Glutamatergic neuron (in vitro differentiated cells): ENCODE data around the gene ESR2. TPM values are rescaled to one million over a fixed set of nuclear protein-coding genes. Genes with fewer than 3 reads are reported as not detected.

ENCODE experiments used
- DNase-seq: peaks from one replicate; pipeline ENCODE4 v3.0.0; 2022
- H3K27ac Mint-ChIP-seq: one replicate; pipeline ENCODE4 v1.8.0; 2020; ENCODE audit warnings: mild to moderate bottlenecking, mixed read lengths, inconsistent platforms; ENCODE audit not compliant: unreplicated experiment
- H3K27me3 Mint-ChIP-seq: one replicate; pipeline ENCODE4 v1.8.0; 2020; ENCODE audit warnings: mild to moderate bottlenecking, moderate library complexity, mixed read lengths, inconsistent platforms; ENCODE audit not compliant: unreplicated experiment
- H3K36me3 Mint-ChIP-seq: one replicate; pipeline ENCODE4 v1.8.0; 2020; ENCODE audit warnings: mild to moderate bottlenecking, mixed read lengths, inconsistent platforms; ENCODE audit not compliant: unreplicated experiment
- H3K4me1 Mint-ChIP-seq: one replicate; pipeline ENCODE4 v1.8.0; 2020; ENCODE audit warnings: mild to moderate bottlenecking, low read depth, mixed read lengths, inconsistent platforms; ENCODE audit not compliant: unreplicated experiment
- H3K4me3 Mint-ChIP-seq: one replicate; pipeline ENCODE4 v1.8.0; 2020; ENCODE audit warnings: mild to moderate bottlenecking, mixed read lengths, inconsistent platforms; ENCODE audit not compliant: unreplicated experiment
- H3K9me3 Mint-ChIP-seq: one replicate; pipeline ENCODE4 v1.8.0; 2020; ENCODE audit warnings: mild to moderate bottlenecking, moderate library complexity, mixed read lengths, inconsistent platforms; ENCODE audit not compliant: unreplicated experiment
- total RNA-seq: library from RNA; stranded (reverse); fragmentation: NEBNext Ultra II Directional; extraction: Animal tissue kit (Norgen Biotek cat#: 25700); gene quantifications from one replicate; pipeline ENCODE4 v1.2.1, GENCODE V29; 2021; ENCODE audit not compliant: unreplicated experiment
- TF ChIP-seq, protein P1 (sequence below): fragments of 200-600 bp; sonication (generic); IDR thresholded peaks from one replicate; pipeline ENCODE4 v1.5.0; 2021; ENCODE audit not compliant: partially characterized antibody, unreplicated experiment

The ESR2 gene
- total RNA-seq, 1 donor from 2014 or later: 0.66 TPM

DNA sequence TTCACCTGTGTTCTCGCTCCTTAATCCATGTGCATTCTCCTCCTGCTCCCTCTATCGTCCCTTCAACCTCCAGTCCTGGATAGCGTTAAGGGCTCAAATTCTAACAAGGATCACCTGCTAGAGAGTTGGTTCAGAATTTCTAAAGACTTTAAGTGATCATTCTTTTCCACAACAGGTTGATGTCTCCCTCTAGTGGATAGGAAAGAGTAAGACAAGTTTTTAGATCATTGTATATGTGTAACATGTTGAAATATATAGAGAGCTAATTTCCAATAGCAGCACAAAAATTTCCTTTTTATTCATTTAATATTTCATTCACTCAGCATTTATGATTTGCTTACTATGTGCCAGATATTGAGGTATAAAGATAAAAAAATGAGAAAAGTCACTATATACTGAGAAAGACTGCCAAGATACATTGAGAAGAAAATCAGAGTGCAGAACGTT is 9.3 kb upstream of the ESR2 start:
- TF ChIP-seq, protein P1, sequence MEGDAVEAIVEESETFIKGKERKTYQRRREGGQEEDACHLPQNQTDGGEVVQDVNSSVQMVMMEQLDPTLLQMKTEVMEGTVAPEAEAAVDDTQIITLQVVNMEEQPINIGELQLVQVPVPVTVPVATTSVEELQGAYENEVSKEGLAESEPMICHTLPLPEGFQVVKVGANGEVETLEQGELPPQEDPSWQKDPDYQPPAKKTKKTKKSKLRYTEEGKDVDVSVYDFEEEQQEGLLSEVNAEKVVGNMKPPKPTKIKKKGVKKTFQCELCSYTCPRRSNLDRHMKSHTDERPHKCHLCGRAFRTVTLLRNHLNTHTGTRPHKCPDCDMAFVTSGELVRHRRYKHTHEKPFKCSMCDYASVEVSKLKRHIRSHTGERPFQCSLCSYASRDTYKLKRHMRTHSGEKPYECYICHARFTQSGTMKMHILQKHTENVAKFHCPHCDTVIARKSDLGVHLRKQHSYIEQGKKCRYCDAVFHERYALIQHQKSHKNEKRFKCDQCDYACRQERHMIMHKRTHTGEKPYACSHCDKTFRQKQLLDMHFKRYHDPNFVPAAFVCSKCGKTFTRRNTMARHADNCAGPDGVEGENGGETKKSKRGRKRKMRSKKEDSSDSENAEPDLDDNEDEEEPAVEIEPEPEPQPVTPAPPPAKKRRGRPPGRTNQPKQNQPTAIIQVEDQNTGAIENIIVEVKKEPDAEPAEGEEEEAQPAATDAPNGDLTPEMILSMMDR: peak; percentile 84
- no peak for DNase-seq
- no peaks in the 10 kb centered on the region for H3K36me3 Mint-ChIP-seq

DNA sequence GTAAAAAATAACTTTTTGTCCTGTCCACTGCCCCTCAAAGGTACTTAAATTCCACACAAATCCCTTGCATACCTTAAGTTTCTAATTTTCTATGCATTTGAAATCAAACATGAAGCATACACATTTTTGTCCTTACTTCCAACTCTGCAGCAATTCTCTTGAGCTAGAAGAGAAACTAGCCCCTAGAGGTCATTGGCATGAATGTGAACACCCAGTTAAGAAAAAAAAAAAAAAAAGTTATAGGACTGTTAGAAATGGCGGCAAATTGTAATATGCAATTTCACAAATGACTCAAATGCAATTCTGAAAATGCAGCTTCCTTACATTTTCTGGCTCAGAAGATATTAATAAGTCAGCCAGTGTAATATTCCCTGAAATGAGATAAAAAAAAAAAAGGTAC is 4.6 kb upstream of the ESR2 start:
- no peak for DNase-seq
- no peak overlapping the region for H3K27ac Mint-ChIP-seq
- H3K27me3 Mint-ChIP-seq: no peaks in the 10 kb centered on the region
- no peaks in the 10 kb centered on the region for H3K9me3 Mint-ChIP-seq
- no peaks in the 10 kb centered on the region for H3K36me3 Mint-ChIP-seq
- no peaks in the 10 kb centered on the region for H3K4me1 Mint-ChIP-seq
- H3K4me3 Mint-ChIP-seq: no peak overlapping the region
- TF ChIP-seq, protein P1: no peak

More for the DNA sequence above, 9.3 kb upstream of the ESR2 start:
- Mint-ChIP-seq H3K4me3 (no peak overlapping the region), H3K27ac (no peak overlapping the region), H3K9me3 (no peaks in the 10 kb centered on the region), H3K27me3 (no peaks in the 10 kb centered on the region), H3K4me1 (no peaks in the 10 kb centered on the region)

DNA sequence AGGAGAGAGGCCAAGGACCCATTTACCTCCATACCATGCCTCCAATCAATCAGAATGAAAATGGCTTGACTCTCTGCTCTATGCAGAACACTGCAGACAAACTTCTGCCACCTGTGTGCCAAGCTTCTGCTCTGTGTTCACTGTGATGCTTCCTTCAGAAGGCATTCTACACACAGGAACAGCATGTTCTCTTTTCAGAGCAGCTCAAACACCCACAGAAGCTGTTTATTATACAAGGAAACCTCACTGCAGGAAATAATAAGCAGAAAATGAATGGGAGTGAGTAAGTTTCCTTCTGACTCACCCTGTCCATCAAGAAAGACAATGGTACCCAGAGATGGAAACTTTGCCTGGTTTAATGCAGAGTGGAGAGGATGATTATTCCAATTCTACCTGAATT is 2.4 kb upstream of the ESR2 start:
- no peak overlapping the region for H3K27ac Mint-ChIP-seq
- TF ChIP-seq, protein P1: no peak
- DNase-seq: no peak
- H3K27me3 Mint-ChIP-seq: no peaks in the 10 kb centered on the region
- no peaks in the 10 kb centered on the region for H3K36me3 Mint-ChIP-seq
- H3K4me1 Mint-ChIP-seq: no peaks in the 10 kb centered on the region
- no peaks in the 10 kb centered on the region for H3K9me3 Mint-ChIP-seq
- H3K4me3 Mint-ChIP-seq: no peak overlapping the region

DNA sequence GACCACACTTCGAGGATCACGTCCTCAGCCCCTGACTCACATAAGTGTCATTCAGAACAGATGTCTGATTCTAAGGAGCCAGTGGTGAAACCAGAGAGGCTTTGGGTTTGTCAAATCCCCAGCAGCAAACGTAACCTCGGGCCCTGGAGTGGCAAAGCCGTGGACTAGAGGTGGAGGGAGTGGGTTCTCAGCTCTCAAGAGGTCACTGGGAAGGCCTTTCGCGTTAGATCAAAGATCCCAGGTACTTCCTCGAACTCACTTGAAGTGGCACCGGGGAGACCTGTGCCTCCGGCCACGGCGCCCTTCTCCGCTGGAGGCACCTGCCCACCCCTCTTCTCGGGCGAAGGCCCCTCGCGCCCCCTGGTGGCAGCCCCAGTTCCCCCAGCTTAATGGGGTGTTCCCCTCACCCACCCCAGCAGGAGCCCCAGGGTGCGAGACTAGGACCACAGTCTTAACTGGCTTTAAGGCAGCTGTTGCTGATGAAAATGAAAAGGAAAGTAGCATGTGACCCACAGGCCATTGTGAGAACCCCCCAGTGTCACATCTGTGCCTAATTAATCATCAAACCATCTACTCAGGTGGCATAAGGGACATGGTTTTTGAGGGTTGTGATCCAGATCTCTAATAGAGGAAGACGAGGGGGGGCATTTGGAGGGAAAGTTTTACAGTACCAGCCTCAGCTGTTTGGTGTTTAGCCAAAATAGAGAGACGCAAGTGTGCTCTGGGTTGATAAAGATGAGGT is 672 bp upstream of the ESR2 start:
- TF ChIP-seq, protein P1: peak; percentile 87
- Mint-ChIP-seq H3K4me3 (peak overlapping the region; percentile 76), H3K4me1 (no peaks in the 10 kb centered on the region), H3K27me3 (no peaks in the 10 kb centered on the region), H3K36me3 (no peaks in the 10 kb centered on the region), H3K27ac (no peak overlapping the region), H3K9me3 (no peaks in the 10 kb centered on the region)
- peak; percentile 84 for DNase-seq

DNA sequence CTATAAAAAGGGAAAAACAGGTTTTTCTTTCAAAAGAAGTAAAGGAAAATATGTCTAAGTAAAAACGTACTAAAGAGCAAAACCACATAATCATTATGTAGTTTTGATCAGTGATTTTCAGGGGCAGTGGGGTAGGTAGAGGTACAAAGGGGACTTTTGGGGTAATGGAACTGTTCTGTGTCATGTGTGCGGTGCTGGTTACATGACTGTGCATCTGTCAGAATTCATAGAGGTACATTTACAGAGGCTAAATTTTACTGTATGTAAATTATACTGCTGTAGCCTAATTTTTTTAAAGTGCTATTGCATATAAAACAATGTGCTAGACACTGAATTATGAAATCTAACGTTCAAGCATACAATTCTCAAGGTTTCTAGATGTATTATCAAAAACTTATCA is 2.0 kb downstream of the ESR2 start:
- DNase-seq: no peak
- Mint-ChIP-seq H3K27me3 (no peaks in the 10 kb centered on the region), H3K27ac (no peak overlapping the region), H3K36me3 (no peaks in the 10 kb centered on the region), H3K4me1 (no peaks in the 10 kb centered on the region), H3K4me3 (no peak overlapping the region), H3K9me3 (no peaks in the 10 kb centered on the region)
- TF ChIP-seq, protein P1: no peak
